ACHN (cell line): Measurements from ENCODE around the gene MYO18A.

Experiments used
- DNase-seq: peaks from one replicate; pipeline ENCODE4 v3.0.0-alpha.2; 2015
- in situ Hi-C: cut with HindIII; loops from 2 replicates; pipeline ENCODE4 v1.10.0; 2017; ENCODE audit warnings: low sequenced_read_pairs, low pct_ligation_motif_present, low pct_unique_long_range_greater_than_20kb

MYO18A gene

DNA sequence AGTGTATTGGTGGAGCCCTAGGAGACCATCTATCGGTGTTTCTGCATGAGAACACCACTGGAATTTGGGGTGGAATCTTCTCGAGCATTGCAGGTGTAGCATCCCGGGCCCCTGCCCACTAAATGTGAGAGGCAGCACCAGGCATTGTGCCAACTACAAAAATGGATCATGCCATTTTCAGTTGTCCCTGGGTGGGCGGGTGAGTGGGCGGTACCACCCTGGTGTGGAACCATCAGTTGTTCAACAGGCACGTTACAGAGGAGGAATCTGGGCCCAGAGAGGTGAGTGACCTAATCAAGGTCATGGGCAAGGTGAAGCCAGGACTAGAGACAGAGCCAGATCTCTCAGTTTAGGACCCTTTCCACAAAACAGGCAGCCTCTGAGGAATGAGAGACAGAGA, 128.5 kb downstream of the MYO18A start:
- in situ Hi-C loops, result no loop called here
- no peak for DNase-seq

- no peak for DNase-seq
- in situ Hi-C loops, result no loop called here
These were observed 129.0 kb downstream of the MYO18A start for GRCh38 chr17:29051194-29051593.

- no peak for DNase-seq
- in situ Hi-C loops, result no loop called here
These were observed 130.0 kb downstream of the MYO18A start for GRCh38 chr17:29050176-29050575.

DNA sequence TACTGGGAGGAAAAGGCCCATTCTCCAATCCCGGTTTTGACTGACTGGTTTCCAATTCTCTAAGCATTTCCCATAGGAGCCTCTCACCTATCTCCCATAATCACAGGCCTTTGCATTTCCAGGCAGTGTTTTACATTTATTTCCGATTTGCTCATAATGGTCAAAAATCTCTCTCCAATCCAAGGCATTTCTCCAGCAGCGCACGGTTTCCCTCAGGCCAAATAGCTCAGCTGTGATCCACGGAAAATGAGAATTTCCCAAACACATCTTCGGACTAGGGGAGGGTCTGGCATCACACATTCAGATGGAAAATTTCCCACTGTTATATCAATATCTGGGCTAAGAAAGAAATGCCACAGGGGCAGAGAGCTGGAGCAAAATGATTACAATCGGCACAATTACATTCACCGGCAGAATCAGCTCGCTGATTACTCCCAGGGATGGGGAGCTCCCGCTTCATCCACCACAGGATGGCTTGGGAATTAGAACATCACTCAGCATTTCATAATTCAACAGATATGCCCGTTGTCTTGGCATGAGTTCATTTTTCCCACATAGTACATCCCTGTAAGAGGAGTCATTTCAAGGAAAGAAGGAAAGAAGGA, 130.6 kb downstream of the MYO18A start:
- in situ Hi-C loops, result no loop called here
- DNase-seq, result no peak

GRCh38 chr17:29048440-29049368, 131.5 kb downstream of the MYO18A start:
- in situ Hi-C loops, result no loop called here
- DNase-seq, result no peak

DNA sequence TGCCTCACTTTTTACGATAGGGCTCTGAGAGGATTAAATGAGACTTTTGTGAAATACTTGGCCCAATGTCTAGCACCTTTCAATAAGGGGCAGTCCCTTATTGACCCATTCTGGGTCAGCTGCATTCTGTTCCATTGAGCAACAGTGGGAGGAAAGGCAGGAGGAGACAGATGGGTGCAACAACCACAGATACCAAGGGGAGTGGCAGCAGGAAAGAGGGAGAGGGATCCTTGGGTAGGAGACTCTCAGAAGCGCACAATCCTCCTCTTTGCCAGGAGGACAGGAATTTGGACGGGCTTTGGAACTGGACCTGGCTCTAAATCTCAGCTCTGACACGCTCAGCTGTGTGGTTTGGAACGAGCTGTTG, 133.7 kb downstream of the MYO18A start:
- DNase-seq, result no peak
- in situ Hi-C loops, result no loop called here

GRCh38 chr17:29045734-29046472, 134.3 kb downstream of the MYO18A start:
- no peak for DNase-seq
- in situ Hi-C loops, result no loop called here

DNA sequence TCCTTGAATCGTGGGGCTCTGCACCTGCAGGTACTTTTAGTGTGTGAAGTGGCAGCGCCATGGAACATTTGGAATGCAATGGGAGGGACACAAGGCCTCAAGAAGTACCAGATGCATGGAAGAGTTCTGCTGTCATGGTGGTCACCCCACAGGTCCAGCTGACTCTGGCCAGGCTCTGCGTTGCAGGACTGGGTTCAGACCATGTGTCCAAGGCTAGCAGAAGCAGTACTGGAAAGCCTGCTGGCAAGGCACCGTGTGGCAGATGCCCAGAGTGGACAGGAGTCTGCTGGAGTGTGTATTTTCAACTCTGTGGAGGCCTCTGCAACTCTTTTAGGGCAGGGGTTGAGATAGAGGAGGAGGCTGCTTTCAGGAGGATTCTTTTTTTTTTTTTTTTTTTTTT, 135.2 kb downstream of the MYO18A start:
- in situ Hi-C loops, result no loop called here
- DNase-seq, result no peak

DNA sequence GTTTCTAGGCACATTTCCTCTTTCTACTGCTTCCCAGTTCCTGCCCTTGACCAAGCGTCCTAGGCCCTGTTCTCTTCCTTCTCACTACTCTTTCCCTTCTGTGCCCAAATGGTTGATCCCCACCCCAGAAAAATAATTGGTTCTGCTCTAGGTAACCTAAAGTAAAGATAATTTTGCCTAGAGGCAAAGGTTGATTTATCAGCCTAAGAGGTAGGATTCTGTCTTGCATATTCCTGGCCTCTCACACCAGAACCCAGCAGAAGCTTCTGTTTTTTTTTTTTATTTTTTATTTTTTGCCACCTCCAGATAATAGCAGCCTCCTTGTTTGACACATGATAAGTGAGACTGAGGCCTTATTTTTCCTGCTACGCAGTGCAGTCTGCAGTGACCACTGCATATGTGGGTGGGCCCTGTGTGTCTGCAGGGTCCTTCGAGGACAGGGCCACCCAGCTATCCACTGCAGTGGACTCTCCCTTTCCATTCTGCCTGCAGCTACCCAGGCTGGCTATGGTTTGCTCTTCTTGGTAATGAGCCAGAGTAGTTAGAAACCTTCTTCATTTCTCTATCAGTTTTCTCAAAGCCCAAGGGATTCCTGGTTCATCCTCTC, 136.6 kb downstream of the MYO18A start:
- in situ Hi-C loops, result no loop called here
- no peak for DNase-seq

GRCh38 chr17:29042679-29043538, 137.3 kb downstream of the MYO18A start, which contains the start of gene PIPOX:
Gene PIPOX, plus strand, starts transcription at chr17:29043141. Its CDS starts 85 bp downstream, at chr17:29043226.
- peak; percentile 2 for DNase-seq
- in situ Hi-C loops, result no loop called here

DNA sequence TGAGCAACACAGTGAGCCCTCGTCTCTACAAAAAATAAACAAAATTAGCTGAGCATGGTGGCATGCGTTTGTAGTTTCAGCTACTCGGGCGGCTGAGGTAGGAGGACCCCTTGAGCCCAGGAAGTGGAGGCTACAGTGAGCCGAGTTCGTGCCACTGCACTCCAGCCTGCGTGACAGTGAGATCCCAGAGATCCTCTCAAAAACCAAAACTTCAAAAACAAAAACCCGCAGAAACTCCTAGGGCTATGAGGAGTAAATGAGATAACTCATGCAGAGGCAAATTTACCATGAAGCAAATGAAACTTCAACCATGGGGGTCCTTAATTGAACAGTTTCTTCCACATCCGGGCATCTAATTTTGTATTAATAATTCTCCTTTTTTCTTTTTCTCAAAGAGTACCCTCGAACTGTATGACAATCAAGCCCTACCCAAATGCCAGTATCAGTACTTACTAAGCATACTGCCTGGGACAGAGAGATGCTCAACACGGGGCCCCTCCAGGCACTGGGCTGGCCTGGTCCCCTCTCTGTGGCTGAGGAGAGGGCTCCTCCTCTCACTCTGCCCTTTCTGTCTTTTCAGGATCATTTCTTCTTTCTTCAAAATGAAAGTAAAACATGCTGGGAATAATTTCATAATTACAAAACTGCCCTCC, 138.0 kb downstream of the MYO18A start:
- in situ Hi-C loops, result no loop called here
- no peak for DNase-seq

- in situ Hi-C loops, result no loop called here
- DNase-seq, result no peak
These were observed 138.6 kb downstream of the MYO18A start for GRCh38 chr17:29041571-29041970.

- DNase-seq, result no peak
- in situ Hi-C loops, result no loop called here
These were observed 139.1 kb downstream of the MYO18A start for GRCh38 chr17:29041091-29041490.

DNA sequence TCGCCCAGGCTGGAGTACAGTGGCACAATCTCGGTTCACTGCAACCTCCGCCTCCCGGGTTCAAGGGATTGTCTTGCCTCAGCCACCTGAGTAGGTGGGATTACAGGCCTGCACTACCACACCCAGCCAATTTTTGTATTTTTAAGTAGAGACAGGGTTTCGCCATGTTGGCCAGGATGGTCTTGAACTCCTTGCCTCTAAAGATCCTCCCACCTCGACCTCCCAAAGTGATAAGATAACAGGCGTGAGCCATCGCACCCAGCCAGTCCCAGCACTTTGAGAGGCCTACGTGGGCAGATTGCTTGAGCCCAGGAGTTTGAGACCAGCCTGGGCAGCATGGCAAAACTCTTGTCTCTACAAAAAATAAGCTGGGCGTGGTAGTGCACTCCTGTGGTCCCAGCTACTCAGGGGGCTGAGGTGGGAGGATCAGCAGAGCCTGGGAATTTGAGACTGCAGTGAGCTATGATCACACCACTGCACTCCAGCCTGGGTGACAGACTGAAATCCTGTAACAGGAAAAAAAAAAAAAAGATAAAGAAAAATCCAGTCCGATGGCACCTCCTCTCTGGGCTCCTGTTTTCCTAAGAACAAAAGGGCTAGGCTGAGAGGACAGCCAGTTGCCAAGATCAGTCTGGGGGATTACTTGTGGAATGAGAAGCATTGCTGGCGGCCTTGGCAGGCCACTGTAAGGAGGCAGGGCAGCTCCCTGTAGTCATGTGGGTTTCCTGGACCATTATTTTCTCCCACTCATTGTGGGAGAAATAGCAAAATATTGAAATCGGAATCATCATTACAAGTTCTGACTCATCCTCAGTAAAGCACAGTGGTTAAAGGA, 140.2 kb downstream of the MYO18A start:
- in situ Hi-C loops, result no loop called here
- DNase-seq, result no peak

GRCh38 chr17:29038085-29038795, 142.0 kb downstream of the MYO18A start:
- in situ Hi-C loops, result no loop called here
- DNase-seq, result no peak

DNA sequence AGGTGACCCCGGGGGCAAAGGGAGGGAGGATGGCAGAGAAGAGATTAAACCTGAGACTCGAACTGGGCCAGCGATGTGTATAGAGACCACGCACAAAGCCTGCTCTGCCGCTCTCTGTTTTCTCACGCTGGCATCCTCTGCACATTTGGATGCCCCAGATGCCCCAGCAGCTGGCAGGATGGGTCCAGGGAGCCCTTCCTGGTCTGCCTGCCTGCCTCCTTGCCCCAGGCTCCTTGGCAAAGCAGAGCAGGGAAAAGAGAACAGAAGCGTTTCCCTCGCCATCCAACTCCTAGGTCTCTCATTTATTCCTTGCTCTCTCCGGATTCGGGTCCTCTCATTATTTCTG, 142.5 kb downstream of the MYO18A start:
- in situ Hi-C loops, result no loop called here
- DNase-seq, result no peak
